Right forelimb (tissue), 1 donor: Measurements from ENCODE around the gene SYDE2.
A peak's percentile ranks its signal among the peaks of the same experiment; 100 is the strongest.
"Not testable (repeated sequence)": the region's sequence is repeated elsewhere in the genome, so short reads cannot be mapped to it uniquely, and the experiment has no call there.

ENCODE experiments used
- DNase-seq: peaks from one replicate; pipeline ENCODE4 v3.0.0-alpha.2; 2018

SYDE2 gene

DNA sequence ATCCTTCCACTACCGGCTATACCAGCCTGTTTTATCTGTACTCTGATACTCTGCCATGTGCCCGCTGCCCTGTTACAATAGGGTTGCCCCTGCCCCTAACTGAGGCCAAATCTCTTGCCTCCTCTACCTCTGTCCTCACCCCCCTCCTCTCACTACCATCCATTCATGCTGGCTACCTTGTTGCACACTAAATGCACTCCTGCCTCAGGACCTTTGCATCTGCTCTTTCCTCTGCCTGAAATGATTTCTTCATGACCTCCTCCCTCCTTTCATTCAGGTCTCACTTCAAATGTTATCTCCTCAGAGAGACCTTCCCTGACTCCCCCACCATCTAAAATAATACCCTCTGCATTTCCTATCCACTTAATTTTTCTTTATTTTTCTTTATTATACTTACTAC, 7.7 kb upstream of the SYDE2 start:
- no peak for DNase-seq

DNA sequence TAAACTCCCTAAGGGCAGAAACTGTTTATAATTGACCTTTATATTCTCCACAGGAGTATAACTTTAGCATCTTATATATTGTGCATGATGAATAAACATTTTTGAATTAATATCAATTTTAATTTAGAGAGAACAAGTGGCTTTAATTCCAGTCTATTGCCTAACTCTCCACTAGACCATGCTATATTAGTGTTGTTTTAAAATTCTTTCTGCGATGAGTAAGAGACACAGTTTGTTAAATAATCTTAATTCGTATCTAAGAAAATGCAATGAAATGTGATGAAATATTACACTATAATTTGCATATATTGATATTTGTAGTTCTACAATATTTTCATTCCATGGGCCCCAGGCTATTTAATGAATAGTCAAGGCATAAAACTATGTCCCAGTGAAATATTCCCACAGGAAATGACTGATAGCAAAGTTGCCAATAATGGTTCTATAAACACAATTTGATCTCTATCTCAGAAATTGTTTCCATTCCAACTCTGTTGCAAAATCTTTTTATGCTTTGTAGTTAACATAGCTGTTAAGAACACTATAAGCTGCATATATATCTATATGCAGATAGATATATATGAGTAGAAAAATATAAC, 2.9 kb upstream of the SYDE2 start:
- DNase-seq, result no peak

GRCh38 chr1:85202864-85203255, 2.0 kb upstream of the SYDE2 start:
- no peak for DNase-seq

DNA sequence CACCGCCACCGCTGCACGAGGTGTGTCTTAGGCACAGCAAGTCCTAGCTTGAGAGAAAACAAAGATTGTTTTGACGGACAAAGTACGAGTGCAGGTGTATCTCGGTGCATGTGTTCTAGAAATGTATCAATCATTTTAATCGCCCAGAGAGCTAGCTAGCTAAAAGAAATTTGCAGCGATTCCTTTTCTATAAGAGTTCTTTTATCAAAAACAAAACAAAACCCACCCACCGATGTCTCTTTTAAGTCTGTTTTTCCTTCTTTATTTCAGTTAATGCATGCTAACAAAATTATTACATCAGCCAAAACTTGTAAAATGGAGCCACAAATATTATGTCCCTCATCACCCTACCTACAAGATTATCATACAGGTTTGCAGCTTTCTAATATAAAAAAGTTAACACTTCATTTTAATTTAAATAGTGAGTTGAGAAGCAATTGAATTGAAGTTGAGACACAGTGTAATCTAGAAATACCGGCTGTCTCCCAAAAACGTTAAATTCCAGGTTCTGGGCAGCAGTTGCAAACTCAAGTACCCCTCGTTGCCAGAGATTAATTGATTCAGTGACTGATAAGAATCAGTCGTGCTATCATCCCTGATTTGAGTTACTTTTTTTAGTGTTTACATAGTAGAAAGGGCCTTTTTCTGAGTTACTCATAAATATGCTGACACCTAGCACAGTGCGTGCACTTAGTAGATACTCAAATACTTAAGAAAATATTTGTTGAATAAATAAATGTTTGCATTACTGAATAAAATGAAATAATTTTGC, 1.5 kb upstream of the SYDE2 start:
- DNase-seq, result no peak

DNA sequence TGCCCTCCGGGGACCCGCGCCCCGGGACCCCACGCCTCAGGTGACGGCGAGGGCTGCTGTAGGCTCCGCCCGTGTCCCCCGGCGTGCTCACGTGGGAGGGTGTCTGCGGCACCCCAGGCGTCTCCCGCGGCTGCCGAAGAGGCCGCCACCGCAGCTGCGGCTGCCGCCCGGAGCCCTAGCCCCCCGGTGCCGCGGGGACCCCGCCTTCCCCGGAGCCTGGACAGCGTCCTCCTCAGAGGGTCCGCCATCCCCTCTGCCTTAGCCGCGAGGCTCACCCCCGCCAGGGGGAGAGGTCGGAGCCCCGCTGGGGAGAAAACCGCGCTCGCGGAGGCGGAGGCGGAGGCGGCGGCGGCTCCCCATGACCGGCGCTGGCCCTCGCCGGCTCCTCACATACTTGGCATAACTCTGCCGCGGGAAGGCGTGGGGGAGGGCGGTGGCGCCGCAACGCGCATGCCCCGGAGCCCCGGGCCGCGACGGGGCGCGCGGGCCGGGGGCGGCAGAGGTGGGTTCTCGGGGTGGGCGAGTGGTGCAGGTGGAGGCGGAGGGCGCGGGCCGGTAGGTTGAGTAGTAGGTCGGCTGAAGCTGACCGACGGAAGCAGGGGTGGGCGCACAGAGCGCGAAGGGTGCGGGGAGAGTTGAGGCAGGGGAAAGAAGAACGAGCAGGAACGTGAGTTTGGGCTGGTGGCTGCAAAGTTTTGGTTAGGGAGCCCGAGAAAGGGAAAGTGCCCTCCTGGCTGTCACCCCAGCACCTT, 700 bp upstream of the SYDE2 start:
- peak; percentile 82 for DNase-seq

- DNase-seq, result no peak
Measured at GRCh38 chr1:85199667-85200462, 951 bp downstream of the SYDE2 start.

- DNase-seq, result no peak
Measured at GRCh38 chr1:85198864-85199263, 2.0 kb downstream of the SYDE2 start.

- no peak for DNase-seq
Measured at GRCh38 chr1:85196358-85196757, 4.5 kb downstream of the SYDE2 start.

GRCh38 chr1:85195703-85196102, 5.1 kb downstream of the SYDE2 start:
- DNase-seq, result no peak

- DNase-seq, result not testable (repeated sequence)
Measured at GRCh38 chr1:85192129-85192528, 8.7 kb downstream of the SYDE2 start.

DNA sequence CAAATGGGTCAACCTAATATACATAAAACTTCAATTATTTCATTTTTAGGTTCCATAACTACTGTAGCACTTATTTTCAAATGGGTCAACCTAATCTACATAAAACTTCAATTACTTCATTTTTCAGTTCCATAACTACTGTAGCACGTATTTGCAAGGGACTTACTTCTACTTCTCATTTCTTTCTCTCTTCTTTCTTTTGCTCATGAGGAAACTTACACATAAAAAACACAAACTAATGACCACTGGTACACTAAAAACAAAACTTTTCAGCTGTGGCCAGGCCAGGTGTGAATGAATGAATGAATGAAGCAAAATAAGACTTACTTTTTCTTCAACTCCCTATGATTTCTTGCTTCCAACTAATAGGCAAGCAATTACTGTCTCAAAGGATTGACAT, 11.7 kb downstream of the SYDE2 start:
- no peak for DNase-seq

GRCh38 chr1:85188530-85188929, 12.3 kb downstream of the SYDE2 start:
- DNase-seq, result no peak

GRCh38 chr1:85187021-85187420, 13.8 kb downstream of the SYDE2 start:
- not testable (repeated sequence) for DNase-seq

GRCh38 chr1:85184245-85184644, 16.6 kb downstream of the SYDE2 start:
- DNase-seq, result no peak

- no peak for DNase-seq
Measured at GRCh38 chr1:85182700-85183099, 18.1 kb downstream of the SYDE2 start.

GRCh38 chr1:85180869-85181268, 19.9 kb downstream of the SYDE2 start:
- DNase-seq, result no peak

DNA sequence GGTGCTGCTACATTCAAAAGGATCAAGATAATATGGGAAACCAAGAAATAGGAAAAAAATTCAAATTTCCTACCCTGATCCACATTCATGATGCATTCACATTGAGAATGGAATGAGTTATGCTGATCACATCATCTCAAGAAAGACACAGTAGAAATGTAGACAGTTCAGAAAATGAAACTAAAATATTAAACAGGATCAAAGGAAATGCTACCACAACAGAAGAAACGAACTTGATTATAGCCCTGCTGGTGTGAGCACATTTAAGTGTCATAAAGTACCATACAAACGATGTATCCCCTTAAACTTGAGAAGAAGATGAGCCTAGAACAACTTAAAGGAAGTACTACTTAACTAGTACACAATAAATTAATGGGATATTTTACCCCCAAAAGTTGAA, 21.3 kb downstream of the SYDE2 start:
- no peak for DNase-seq

- DNase-seq, result no peak
Measured at GRCh38 chr1:85178396-85178795, 22.4 kb downstream of the SYDE2 start.

DNA sequence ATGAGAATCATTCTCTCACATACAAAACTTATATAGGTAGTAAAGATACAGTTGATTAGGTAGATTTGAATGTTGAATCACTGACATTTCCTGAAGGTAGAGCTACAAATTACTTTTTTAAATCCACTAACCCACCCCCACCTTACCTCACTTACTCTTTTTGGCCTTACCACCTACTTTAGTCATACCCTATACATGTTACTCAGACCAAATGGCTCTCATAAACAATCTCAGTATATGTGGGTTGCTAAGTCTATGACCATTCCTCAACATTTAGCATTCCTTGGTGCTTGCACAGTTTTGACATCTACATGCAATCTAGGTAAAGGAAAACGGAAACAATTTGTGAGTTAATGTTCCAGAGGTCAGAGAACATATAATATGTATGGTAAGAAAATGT, 26.3 kb downstream of the SYDE2 start:
- no peak for DNase-seq

DNA sequence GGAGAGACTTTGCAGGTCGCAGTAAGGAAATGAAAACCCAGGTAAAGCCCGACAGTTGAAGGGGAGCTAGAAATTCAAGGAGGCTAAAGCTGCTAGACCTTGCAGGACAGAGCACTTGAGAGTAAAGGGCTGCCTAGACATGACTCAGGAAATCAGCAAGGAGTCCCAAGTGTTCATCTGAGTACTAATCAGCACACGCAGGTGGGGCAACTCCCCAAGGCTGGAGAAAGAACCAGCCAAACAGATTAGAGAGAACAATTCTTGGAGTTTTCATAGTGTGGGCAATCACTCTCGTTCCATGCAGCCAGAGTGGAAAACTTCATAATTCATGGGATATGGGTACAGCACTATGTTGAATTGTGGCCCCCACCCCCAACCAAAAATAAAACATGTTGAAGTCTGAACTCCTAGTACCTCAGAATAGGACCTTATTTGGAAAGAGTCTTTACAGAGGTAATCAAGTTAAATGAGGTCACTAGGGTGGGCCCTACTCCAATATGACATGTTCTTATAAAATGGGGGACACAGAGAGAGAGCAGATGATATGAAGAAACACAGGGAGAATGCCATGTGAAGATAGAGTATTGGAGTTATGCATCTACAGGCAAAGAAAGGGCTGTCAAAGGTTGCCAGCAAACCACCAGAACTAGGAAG, 28.0 kb downstream of the SYDE2 start:
- DNase-seq, result no peak

DNA sequence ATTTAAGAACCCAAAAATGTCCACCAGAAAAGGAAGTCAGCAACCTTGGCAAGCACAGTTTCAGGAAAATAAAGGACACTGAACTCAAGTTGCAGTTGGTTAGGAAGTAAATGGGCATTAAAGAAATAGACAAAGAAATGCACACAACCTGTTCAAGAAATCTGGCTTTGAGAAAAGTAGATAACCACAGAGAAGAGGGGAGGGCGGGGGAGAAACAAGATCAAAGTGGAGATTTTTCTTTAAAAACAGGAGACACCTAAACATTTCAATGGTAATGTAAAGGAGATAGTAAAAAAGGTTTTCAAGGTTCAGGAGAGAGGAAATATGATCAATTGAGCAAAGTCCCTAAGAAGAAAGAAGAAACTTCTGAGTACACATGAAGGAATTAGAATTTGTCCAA, 29.1 kb downstream of the SYDE2 start:
- no peak for DNase-seq

GRCh38 chr1:85168884-85169283, 31.9 kb downstream of the SYDE2 start:
- DNase-seq, result no peak

DNA sequence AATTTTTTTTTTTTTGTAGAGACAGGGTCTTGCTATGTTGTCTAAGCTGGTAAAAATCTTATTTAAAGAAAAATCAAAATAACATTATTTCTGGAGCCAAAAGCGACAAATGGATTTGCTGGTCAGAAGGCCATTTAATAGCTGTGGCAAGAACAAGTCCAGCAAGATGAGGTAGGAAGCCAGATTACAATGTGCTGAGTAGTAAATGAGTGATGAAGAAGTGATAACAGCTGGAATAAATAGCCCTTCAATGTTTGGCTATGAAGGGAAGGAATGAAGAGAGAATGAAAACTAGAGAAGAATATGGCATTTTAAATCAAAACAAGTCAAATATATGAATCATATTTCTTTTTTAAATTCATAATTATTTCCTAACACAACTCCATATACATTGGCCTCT, 34.5 kb downstream of the SYDE2 start:
- DNase-seq, result no peak
